IgD-negative memory B cell (primary cell): ENCODE measurements around the gene C2CD2L. TPM values are rescaled to one million over a fixed set of nuclear protein-coding genes. Genes with fewer than 3 reads are reported as not detected.

ENCODE experiments used
- H3K27ac Mint-ChIP-seq, 3 donors: one replicate each; pipeline ENCODE4 v1.8.0; 2020 to 2022; ENCODE audit warnings: mild to moderate bottlenecking in 3 of 3, mixed read lengths in 3 of 3, moderate library complexity in 1 of 3
- H3K27me3 Mint-ChIP-seq: one replicate; pipeline ENCODE4 v1.8.0; 2021; ENCODE audit warnings: mixed read lengths
- H3K36me3 Mint-ChIP-seq: one replicate; pipeline ENCODE4 v1.8.0; 2020; ENCODE audit warnings: mild to moderate bottlenecking, mixed read lengths
- H3K4me1 Mint-ChIP-seq, 3 donors: one replicate each; pipeline ENCODE4 v1.8.0; 2020 to 2022; ENCODE audit warnings: mixed read lengths in 3 of 3, mild to moderate bottlenecking in 1 of 3
- H3K4me3 Mint-ChIP-seq, 4 donors: one replicate each; pipeline ENCODE4 v1.8.0; 2020 to 2022; ENCODE audit warnings: mild to moderate bottlenecking in 4 of 4, mixed read lengths in 4 of 4, moderate library complexity in 3 of 4
- H3K9me3 Mint-ChIP-seq, 3 donors: one replicate each; pipeline ENCODE4 v1.8.0; 2020 to 2021; ENCODE audit warnings: mixed read lengths in 3 of 3, mild to moderate bottlenecking in 1 of 3
- polyA plus RNA-seq: library from polyadenylated mRNA; unstranded; fragments of 300-500 nt; fragmentation: Illumina TruSeq; gene quantifications from one replicate; pipeline ENCODE4 v1.2.3, GENCODE V29; 2021

The C2CD2L gene
- polyA plus RNA-seq, 1 donor from 2014 or later = 5.6 TPM

- H3K36me3 Mint-ChIP-seq = no peaks in the 10 kb centered on the region
- peaks cover 35% of the 10 kb centered on the region for H3K27me3 Mint-ChIP-seq
- no peak overlapping the region for H3K27ac Mint-ChIP-seq
Measured at GRCh38 chr11:119148720-119149017, 41.5 kb downstream of the C2CD2L start.

GRCh38 chr11:119149018-119149785 is 42.1 kb downstream of the C2CD2L start, which contains the start of gene ABCG4:
TSS of gene ABCG4 (plus strand) at chr11:119149052. CDS start at chr11:119149966, 914 bp downstream.
- H3K27me3 Mint-ChIP-seq = peaks cover 40% of the 10 kb centered on the region

More at GRCh38 chr11:119148720-119149017, 41.5 kb downstream of the C2CD2L start:
- Mint-ChIP-seq H3K4me1 (peaks cover 0 to 14% (median 7%) of the 10 kb centered on the region in 3 donors), H3K4me3 (peak overlapping the region in 3 of 4 donors; percentile 76 to 79 (median 77)), H3K9me3 (no peaks in the 10 kb centered on the region)

GRCh38 chr11:119149786-119150275 is 42.7 kb downstream of the C2CD2L start:
- Mint-ChIP-seq H3K36me3 (no peaks in the 10 kb centered on the region), H3K27ac (no peak overlapping the region), H3K4me3 (peak overlapping the region in 3 of 4 donors; percentile 38 to 86 (median 65)), H3K4me1 (peaks cover 0 to 12% (median 5%) of the 10 kb centered on the region in 3 donors), H3K27me3 (peaks cover 42% of the 10 kb centered on the region), H3K9me3 (peaks cover 0 to 2% (median 0%) of the 10 kb centered on the region in 3 donors)

More at GRCh38 chr11:119149018-119149785, 42.1 kb downstream of the C2CD2L start, which contains the start of gene ABCG4:
- peak within 1 kb of the TSS in 3 of 4 donors; percentile 79 to 86 (median 85) for H3K4me3 Mint-ChIP-seq
- H3K9me3 Mint-ChIP-seq = no peaks in the 10 kb centered on the region
- H3K27ac Mint-ChIP-seq = no peak within 1 kb of the TSS
- H3K36me3 Mint-ChIP-seq = no peaks in the 10 kb centered on the region
- peaks cover 0 to 12% (median 5%) of the 10 kb centered on the region in 3 donors for H3K4me1 Mint-ChIP-seq

GRCh38 chr11:119152043-119152442 is 44.9 kb downstream of the C2CD2L start:
- H3K4me3 Mint-ChIP-seq = no peak overlapping the region
- peaks cover 47% of the 10 kb centered on the region for H3K27me3 Mint-ChIP-seq
- peaks cover 0 to 2% (median 0%) of the 10 kb centered on the region in 3 donors for H3K9me3 Mint-ChIP-seq
- H3K36me3 Mint-ChIP-seq = no peaks in the 10 kb centered on the region
- peaks cover 0 to 10% (median 5%) of the 10 kb centered on the region in 3 donors for H3K4me1 Mint-ChIP-seq
- H3K27ac Mint-ChIP-seq = no peak overlapping the region

GRCh38 chr11:119152604-119153003 is 45.5 kb downstream of the C2CD2L start:
- Mint-ChIP-seq H3K27me3 (peaks cover 43% of the 10 kb centered on the region), H3K9me3 (peaks cover 0 to 2% (median 0%) of the 10 kb centered on the region in 3 donors), H3K4me3 (no peak overlapping the region)

GRCh38 chr11:119153049-119153818 is 46.1 kb downstream of the C2CD2L start:
- Mint-ChIP-seq H3K27ac (no peak overlapping the region), H3K27me3 (peaks cover 40% of the 10 kb centered on the region), H3K4me1 (peaks cover 0 to 5% (median 1%) of the 10 kb centered on the region in 3 donors), H3K36me3 (no peaks in the 10 kb centered on the region), H3K9me3 (peaks cover 0 to 2% (median 0%) of the 10 kb centered on the region in 3 donors), H3K4me3 (no peak overlapping the region)

More at GRCh38 chr11:119152604-119153003, 45.5 kb downstream of the C2CD2L start:
- Mint-ChIP-seq H3K27ac (no peak overlapping the region), H3K4me1 (peaks cover 0 to 7% (median 5%) of the 10 kb centered on the region in 3 donors), H3K36me3 (no peaks in the 10 kb centered on the region)

GRCh38 chr11:119154178-119154577 is 47.0 kb downstream of the C2CD2L start:
- H3K9me3 Mint-ChIP-seq = peaks cover 0 to 2% (median 0%) of the 10 kb centered on the region in 3 donors
- peaks cover 0 to 3% (median 0%) of the 10 kb centered on the region in 3 donors for H3K4me1 Mint-ChIP-seq
- peaks cover 37% of the 10 kb centered on the region for H3K27me3 Mint-ChIP-seq
- no peak overlapping the region for H3K4me3 Mint-ChIP-seq
- no peaks in the 10 kb centered on the region for H3K36me3 Mint-ChIP-seq
- H3K27ac Mint-ChIP-seq = no peak overlapping the region

- Mint-ChIP-seq H3K4me1 (peaks cover 0 to 3% (median 0%) of the 10 kb centered on the region in 3 donors), H3K9me3 (peaks cover 0 to 2% (median 0%) of the 10 kb centered on the region in 3 donors), H3K27me3 (peaks cover 29% of the 10 kb centered on the region), H3K4me3 (no peak overlapping the region), H3K27ac (peak overlapping the region in 1 of 3 donors; percentile 88), H3K36me3 (no peaks in the 10 kb centered on the region)
Measured at GRCh38 chr11:119155733-119156492, 48.8 kb downstream of the C2CD2L start.

GRCh38 chr11:119156496-119156895 is 49.4 kb downstream of the C2CD2L start:
- Mint-ChIP-seq H3K27me3 (peaks cover 27% of the 10 kb centered on the region), H3K4me1 (no peaks in the 10 kb centered on the region), H3K4me3 (no peak overlapping the region), H3K36me3 (no peaks in the 10 kb centered on the region), H3K9me3 (peaks cover 0 to 2% (median 0%) of the 10 kb centered on the region in 3 donors), H3K27ac (no peak overlapping the region)

GRCh38 chr11:119157063-119157462 is 49.9 kb downstream of the C2CD2L start:
- Mint-ChIP-seq H3K36me3 (no peaks in the 10 kb centered on the region), H3K4me3 (no peak overlapping the region), H3K27me3 (peaks cover 23% of the 10 kb centered on the region), H3K4me1 (no peaks in the 10 kb centered on the region), H3K27ac (no peak overlapping the region), H3K9me3 (peaks cover 0 to 2% (median 0%) of the 10 kb centered on the region in 3 donors)

GRCh38 chr11:119158467-119158866 is 51.3 kb downstream of the C2CD2L start:
- peaks cover 0 to 2% (median 0%) of the 10 kb centered on the region in 3 donors for H3K9me3 Mint-ChIP-seq
- no peak overlapping the region for H3K27ac Mint-ChIP-seq
- H3K27me3 Mint-ChIP-seq = peaks cover 23% of the 10 kb centered on the region
- no peaks in the 10 kb centered on the region for H3K36me3 Mint-ChIP-seq
- H3K4me1 Mint-ChIP-seq = no peaks in the 10 kb centered on the region
- no peak overlapping the region for H3K4me3 Mint-ChIP-seq

- Mint-ChIP-seq H3K4me1 (no peaks in the 10 kb centered on the region), H3K4me3 (no peak overlapping the region), H3K27ac (no peak overlapping the region), H3K36me3 (no peaks in the 10 kb centered on the region), H3K9me3 (no peaks in the 10 kb centered on the region), H3K27me3 (peaks cover 13% of the 10 kb centered on the region)
Measured at GRCh38 chr11:119160151-119160550, 53.0 kb downstream of the C2CD2L start.

GRCh38 chr11:119161871-119162270 is 54.7 kb downstream of the C2CD2L start:
- no peak overlapping the region for H3K4me3 Mint-ChIP-seq
- H3K27me3 Mint-ChIP-seq = peaks cover 1% of the 10 kb centered on the region
- no peak overlapping the region for H3K27ac Mint-ChIP-seq
- H3K9me3 Mint-ChIP-seq = no peaks in the 10 kb centered on the region
- no peaks in the 10 kb centered on the region for H3K36me3 Mint-ChIP-seq
- no peaks in the 10 kb centered on the region for H3K4me1 Mint-ChIP-seq

GRCh38 chr11:119166368-119167076 is 59.4 kb downstream of the C2CD2L start:
- Mint-ChIP-seq H3K27me3 (no peaks in the 10 kb centered on the region), H3K36me3 (no peaks in the 10 kb centered on the region), H3K27ac (no peak overlapping the region), H3K9me3 (no peaks in the 10 kb centered on the region), H3K4me3 (peak overlapping the region in 1 of 4 donors; percentile 43), H3K4me1 (peaks cover 0 to 2% (median 0%) of the 10 kb centered on the region in 3 donors)
